ENCODE measurements around the gene DEFB113.

- TF ChIP-seq CTCF (IDR thresholded peaks at IDR 0.05): no peak
- no peak for TF ChIP-seq POLR2A (IDR thresholded peaks at IDR 0.05)
These were observed 38.4 kb upstream of the DEFB113 start for GRCh38 chr6:50007819-50008218.

Measured in uterus (tissue), 2 donors.